Renal pelvis (tissue), 12 donors: ENCODE results near the gene IPP. TPM values are rescaled to one million over a fixed set of nuclear protein-coding genes. Genes with fewer than 3 reads are reported as not detected.
A peak's percentile ranks its signal among the peaks of the same experiment; 100 is the strongest.

Source experiments
- DNase-seq: peaks from one replicate; pipeline ENCODE4 v3.0.0-alpha.2; 2013
- long read RNA-seq, 16 experiments: transcript quantifications; one replicate each; lab custom pipeline, GENCODE V29; 2026
- polyA plus RNA-seq, 3 donors: library from polyadenylated mRNA; unstranded; fragments of 120-200 nt; gene quantifications; one replicate each; pipeline ENCODE4 v1.2.1, GENCODE V29; 2013; ENCODE audit not compliant: insufficient read length in 3 of 3

The IPP gene
- 10 to 100 TPM; 23.4 to 34.5 (median 29.7) TPM for polyA plus RNA-seq
- long read RNA-seq, donor 1, partial matches to known transcripts = 0 of 1 reads
- long read RNA-seq, donor 1, other reads (novel, unspliced or antisense) = 0 of 1 reads
- long read RNA-seq, donor 2, partial matches to known transcripts = 0 of 1 reads
- long read RNA-seq, donor 2, other reads (novel, unspliced or antisense) = 0 of 1 reads
- long read RNA-seq, donor 3, partial matches to known transcripts = 0 of 3 reads
- long read RNA-seq, donor 3, other reads (novel, unspliced or antisense) = 0 of 3 reads
- long read RNA-seq, donor 4 = 0 reads
- long read RNA-seq, donor 5, partial matches to known transcripts = 0 of 3 reads
- long read RNA-seq, donor 5, other reads (novel, unspliced or antisense) = 0 of 3 reads
- long read RNA-seq, donor 6, partial matches to known transcripts = 0 of 3 reads
- long read RNA-seq, donor 6, other reads (novel, unspliced or antisense) = 0 of 3 reads
- long read RNA-seq, donor 7, partial matches to known transcripts = 0 of 2 reads
- long read RNA-seq, donor 7, other reads (novel, unspliced or antisense) = 0 of 2 reads
- long read RNA-seq, donor 8, partial matches to known transcripts = 0 of 2 reads
- long read RNA-seq, donor 8, other reads (novel, unspliced or antisense) = 0 of 2 reads
- long read RNA-seq, donor 9, partial matches to known transcripts = 0 of 1 reads
- long read RNA-seq, donor 9, other reads (novel, unspliced or antisense) = 0 of 1 reads
- long read RNA-seq, donor 10, partial matches to known transcripts = 0 of 4 reads
- long read RNA-seq, donor 10, other reads (novel, unspliced or antisense) = 0 of 4 reads
- long read RNA-seq, donor 11, partial matches to known transcripts = 0 of 1 reads
- long read RNA-seq, donor 11, other reads (novel, unspliced or antisense) = 0 of 1 reads
- long read RNA-seq, donor 12, partial matches to known transcripts = 0 of 4 reads
- long read RNA-seq, donor 12, other reads (novel, unspliced or antisense) = 0 of 4 reads
- long read RNA-seq, donor 13, partial matches to known transcripts = 0 of 2 reads
- long read RNA-seq, donor 13, other reads (novel, unspliced or antisense) = 0 of 2 reads
- long read RNA-seq, donor 14 = 0 reads
- long read RNA-seq, donor 15, partial matches to known transcripts = 0 of 3 reads
- long read RNA-seq, donor 15, other reads (novel, unspliced or antisense) = 0 of 3 reads
- long read RNA-seq, donor 16, partial matches to known transcripts = 0 of 2 reads
- long read RNA-seq, donor 16, other reads (novel, unspliced or antisense) = 0 of 2 reads

DNA sequence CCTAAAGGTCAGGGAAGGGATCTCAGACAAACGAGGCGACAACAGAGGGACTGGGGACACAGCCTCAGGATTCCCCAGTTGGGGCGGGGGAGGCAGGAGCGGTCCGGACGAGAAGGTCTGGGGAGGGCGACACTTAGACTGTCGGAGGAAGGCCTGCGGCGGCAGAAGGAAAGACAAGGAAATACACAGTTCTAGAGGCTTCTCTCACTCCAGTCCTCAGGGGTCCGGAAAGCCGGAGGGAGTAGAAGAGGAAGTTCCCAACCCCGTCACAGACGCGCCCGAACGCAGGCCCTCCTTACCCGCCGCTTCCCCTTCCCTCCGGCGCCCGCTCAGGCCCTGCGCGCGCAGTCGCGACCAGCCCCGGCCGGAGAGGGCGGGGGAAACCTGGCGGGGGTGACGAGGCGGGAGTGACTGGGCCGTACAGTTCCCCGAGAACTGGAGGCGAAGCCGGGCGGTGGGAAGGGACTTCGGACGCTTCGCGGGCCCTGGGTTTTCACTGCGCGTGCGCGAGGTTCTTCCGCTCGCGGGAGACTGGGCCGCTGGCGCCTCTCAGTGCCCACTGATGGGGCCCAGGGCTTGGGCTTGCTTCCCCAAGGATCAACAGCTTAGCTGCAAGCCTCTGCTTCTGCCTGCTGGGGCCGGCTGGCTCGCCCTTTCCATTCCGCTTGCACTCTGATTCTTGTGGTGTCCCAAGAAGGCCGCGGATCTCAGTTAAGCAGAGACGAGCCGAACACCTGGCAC, at the start of gene IPP:
TSS of gene IPP (minus strand) at position 356 of the 741 bp plus-strand sequence. CDS start 4,242 bp downstream, outside the sequence.
- DNase-seq = peak; percentile 97

DNA sequence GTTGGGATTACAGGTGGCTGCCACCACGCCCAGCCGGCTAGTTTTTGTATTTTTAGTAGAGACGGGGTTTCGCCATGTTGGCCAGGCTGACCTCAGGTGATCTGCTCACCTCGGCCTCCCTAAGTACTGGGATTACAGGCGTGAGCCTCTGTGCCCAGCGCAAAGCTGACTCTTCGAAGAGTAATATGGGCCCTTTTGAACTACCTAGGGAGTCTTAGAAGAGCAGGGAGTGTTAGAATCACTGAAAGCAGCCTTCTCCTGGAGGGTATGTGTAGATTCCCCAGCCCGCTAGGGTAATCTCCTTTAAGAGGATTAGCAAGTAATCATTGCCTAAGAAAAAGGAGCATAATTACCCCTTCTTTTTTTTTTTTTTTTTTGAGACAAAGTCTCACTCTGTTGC, 46.5 kb upstream of the IPP start:
- no peak for DNase-seq

DNA sequence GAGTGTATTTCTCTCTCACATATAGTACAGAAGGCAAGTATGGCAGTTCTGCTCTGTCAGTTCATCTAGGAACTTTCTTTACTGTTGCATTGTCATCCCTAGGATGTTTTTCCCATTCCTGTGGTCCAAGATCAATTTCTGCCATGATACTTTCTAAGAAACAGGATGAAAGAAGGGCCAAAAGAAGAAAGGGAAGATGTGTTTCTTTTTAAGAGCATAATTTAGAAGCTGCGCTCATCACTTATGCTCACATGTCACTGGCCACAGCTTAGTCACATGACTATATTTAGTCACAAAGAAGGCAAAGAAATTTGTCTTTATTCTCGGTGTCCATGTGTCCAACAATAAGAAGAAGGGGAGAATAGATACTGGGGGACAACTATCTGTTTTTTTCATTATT, 45.9 kb upstream of the IPP start:
- DNase-seq = no peak

GRCh38 chr1:45793942-45794604, 43.6 kb upstream of the IPP start:
- no peak for DNase-seq

DNA sequence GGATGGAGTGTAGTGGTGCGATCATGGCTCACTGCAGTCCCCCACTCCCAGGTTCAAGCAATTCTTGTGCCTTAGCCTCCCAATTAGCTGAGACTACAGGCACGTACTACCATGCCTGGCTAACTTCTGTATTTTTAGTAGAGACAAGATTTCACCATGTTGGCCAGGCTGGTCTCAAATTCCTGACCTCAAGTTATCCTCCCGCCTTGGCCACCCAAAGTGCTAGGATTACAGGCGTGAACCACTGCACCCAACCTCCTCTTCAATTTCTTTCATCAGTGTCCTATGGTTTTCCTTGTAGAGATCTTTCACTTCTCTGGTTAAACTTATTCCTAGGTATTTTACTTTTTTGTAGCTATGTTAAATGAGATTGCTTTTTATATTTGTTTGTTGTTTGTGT, 42.3 kb upstream of the IPP start:
- no peak for DNase-seq

DNA sequence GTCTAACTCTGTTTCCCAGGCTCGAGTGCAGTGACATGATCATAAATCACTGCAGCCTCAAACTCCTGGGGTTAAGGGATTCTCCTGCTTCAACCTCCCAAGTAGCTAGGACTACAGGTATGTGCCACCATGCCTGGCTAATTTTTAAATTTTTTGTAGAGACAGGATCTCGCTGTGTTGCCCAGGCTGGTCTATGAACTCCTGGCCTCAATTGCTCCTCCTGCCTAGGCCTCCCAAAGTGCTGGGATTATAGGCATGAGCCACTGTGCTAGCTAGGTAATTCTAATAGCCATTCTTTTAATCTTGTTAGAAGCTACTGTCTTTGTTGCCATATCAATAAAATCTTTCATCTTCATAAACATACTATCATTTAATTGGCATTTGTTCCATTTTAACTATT, 39.1 kb upstream of the IPP start:
- DNase-seq = no peak

DNA sequence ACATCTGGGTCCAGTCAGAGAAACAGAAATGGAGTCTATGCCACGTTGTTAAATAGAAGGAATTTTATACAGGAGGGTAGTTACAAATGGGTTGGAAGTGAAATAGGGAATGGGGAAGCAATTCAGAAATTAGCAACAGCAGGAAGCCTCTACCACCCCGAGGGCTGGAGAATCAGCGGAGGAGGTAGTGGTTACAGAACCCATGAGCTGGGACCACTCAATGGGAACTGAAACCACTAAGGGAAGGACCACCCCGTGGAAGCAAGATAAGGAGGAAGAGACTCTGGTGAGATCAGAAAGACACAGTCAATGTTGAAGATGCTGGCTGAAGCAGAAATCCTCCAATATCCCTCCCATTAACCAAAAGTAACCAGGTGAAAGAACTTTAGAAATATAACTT, 37.5 kb upstream of the IPP start:
- no peak for DNase-seq

- DNase-seq = no peak
Observed at GRCh38 chr1:45785583-45785982, 35.1 kb upstream of the IPP start.

- DNase-seq = no peak
Observed at GRCh38 chr1:45775794-45776193, 25.3 kb upstream of the IPP start.

DNA sequence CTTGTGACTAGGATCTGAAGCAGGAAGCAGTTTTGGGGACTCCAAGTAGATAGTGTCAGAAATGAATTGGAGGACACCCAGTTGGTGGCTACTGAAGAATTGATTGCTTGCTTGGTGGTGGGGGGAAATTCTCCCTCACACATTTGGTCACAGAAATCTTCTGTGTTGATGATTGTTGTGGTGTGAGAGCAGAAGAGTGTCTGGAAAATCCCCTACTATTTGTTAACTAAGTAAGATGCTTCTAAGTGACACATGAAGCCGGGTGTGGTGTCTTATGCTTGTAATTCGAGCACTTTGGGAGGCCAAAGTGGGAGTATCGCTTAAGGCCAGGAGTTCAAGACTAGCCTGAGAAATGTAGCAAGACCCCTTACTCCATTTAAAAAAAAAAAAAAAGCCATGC, 22.5 kb upstream of the IPP start:
- DNase-seq = no peak

GRCh38 chr1:45769261-45769932, 18.9 kb upstream of the IPP start:
- DNase-seq = no peak

DNA sequence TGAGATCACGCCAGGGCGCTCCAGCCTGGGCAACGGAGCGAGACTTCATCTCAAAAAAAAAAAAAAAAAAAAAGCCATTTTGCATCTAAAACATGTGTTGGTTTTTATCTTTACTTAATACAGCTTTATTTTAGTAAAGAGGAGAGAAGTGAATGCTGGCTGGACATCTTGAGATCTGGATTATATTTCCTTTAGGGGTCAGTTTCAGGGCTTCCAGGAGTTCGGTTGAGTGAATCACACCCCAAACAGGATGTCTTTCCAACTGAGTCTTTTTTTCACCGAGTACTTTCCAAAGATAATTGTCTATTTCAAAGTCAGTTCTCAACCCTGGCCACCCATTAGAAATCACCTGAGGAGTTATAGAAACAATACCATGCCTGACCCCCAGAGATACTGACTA, 16.6 kb upstream of the IPP start:
- peak; percentile 10 for DNase-seq

- DNase-seq = no peak
Observed at GRCh38 chr1:45765999-45766792, 15.7 kb upstream of the IPP start.

DNA sequence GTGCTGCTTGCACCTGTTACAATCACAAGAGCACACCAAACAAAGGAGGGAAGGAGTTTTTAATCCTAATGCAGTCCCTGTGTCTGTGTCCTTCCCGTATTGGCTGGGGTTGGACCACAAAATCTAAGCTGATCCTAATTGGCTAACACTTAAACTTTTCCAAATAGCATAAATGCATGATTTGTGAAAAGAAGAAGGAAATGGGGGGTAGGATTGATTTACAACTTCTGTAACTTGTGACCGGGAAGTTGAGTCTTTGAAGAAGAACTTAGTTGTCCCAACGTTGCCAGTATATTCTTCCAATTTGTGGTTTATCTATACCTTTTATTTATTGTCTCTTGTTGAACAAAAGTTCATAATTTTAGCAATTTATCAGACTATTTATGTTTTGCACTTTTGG, 11.8 kb upstream of the IPP start:
- no peak for DNase-seq

- no peak for DNase-seq
Observed at GRCh38 chr1:45755697-45756096, 5.2 kb upstream of the IPP start.

DNA sequence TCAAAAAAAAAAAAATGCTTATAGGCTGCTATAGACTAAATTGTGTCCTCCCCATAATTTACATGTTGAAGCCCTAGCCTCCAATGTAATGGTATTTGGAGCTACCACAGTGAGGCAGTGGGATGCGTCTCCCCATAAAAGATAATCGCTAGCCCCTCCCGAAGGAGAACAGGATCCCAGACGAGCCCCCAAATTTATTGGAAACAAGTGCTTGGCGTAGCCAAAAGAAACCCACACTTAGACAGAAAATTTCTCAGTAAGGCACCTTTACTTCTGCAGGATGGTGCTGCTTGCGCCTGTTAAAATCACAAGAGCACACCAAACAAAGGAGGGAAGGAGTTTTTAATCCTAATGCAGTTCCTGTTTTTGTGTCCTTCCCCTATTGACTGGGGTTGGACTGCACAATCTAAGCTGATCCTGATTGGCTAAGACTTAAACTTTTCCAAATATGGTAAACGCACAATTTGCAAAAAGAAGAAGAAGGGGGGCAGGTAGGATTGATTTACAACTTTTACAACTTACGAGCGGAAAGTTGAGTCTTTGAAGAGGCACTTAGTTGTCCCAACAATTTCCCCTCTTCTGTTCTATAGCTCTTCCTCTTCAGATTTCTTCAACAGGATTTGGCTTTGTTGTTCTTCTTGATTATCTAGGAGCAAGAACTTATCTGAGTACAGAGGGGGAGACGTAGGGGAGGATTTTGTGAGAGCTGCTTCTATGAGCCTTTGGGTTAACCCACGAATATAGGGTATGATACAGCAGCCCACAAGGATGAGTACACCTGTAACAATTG, 3.0 kb upstream of the IPP start:
- DNase-seq = no peak

DNA sequence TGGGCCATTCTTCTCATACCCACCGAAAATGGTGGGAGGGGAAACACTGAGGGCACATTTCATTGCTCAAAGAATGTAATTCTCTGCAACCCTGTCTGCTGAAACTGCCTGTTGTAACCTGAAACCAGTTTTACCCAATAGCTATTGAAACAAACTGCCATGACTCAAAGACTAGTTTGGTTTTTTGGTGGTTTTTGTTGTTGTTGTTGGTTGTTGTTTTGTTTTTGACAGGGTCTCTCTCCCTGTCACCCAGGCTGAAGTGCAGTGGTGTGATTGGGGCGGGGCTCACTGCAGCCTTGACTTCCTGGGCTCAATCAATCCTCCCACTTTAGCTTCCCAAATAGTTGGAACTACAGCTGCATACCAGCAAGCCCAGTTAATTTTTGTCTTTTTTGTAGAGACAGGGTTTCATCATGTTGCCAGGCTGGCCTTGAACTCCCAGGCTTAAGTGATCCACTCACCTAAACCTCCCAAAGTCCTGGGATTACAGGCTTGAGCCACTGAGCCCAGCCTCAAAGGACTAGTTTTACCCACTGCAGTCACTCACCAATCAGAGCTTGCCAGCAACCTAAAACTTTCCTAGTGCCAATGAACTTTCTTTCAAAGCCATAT, 2.1 kb upstream of the IPP start:
- no peak for DNase-seq

- no peak for DNase-seq
Observed at GRCh38 chr1:45752014-45752413, 1.6 kb upstream of the IPP start.
